ENCODE measurements around the gene ELMO1.

- no peak for TF ChIP-seq CTCF (IDR thresholded peaks at IDR 0.05; ENCODE audit: low read depth, low read length)
- TF ChIP-seq POLR2A (IDR thresholded peaks at IDR 0.05; ENCODE audit: extremely low read depth, insufficient read length): no peak
- no peak for TF ChIP-seq MYC (IDR thresholded peaks at IDR 0.05; ENCODE audit: low read depth, low read length)
- TF ChIP-seq MAX (IDR thresholded peaks at IDR 0.05; ENCODE audit: low read depth, low read length): no peak
These were observed 595.7 kb downstream of the ELMO1 start for GRCh38 chr7:36852931-36853330.

Data from NB4 (cell line).